ENCODE results near the gene HOOK2. TPM values are rescaled to one million over a fixed set of nuclear protein-coding genes. Genes with fewer than 3 reads are reported as not detected.

The HOOK2 gene
- total and polyA plus RNA-seq, 9 of the 15 experiments (the other 6 are each of a cell fraction or from before 2014, with no cell fraction given): 1.3 to 17.2 (median 9.9) TPM

- TF ChIP-seq RERE (CRISPR knock-in tag; IDR thresholded peaks at IDR 0.05; ENCODE audit: borderline replicate concordance) (no peak), TCFL5 (CRISPR knock-in tag; conservative IDR thresholded peaks at IDR 0.05) (no peak), IRF9 (tag; IDR thresholded peaks at IDR 0.05) (no peak), HEY1 (CRISPR knock-in tag; IDR thresholded peaks at IDR 0.05; ENCODE audit: borderline replicate concordance) (no peak), NBN (IDR thresholded peaks at IDR 0.05; ENCODE audit: low read depth) (no peak), POLR2A (conservative IDR thresholded peaks at IDR 0.05) (no peak), ZNF449 (CRISPR knock-in tag; IDR thresholded peaks at IDR 0.05) (no peak), NR2F6 (CRISPR knock-in tag; IDR thresholded peaks at IDR 0.05) (no peak), CBFA2T3 (IDR thresholded peaks at IDR 0.05) (no peak), GMEB1 (CRISPR knock-in tag; IDR thresholded peaks at IDR 0.05) (no peak), ZNF785 (CRISPR knock-in tag; IDR thresholded peaks at IDR 0.05) (no peak), CBFB (CRISPR knock-in tag; IDR thresholded peaks at IDR 0.05) (peak; percentile 97), SAFB2 (IDR thresholded peaks at IDR 0.05; ENCODE audit: borderline replicate concordance, low read depth, low read length, severe bottlenecking) (no peak), ZNF212 (CRISPR knock-in tag; IDR thresholded peaks at IDR 0.05) (no peak), MECOM (CRISPR knock-in tag; IDR thresholded peaks at IDR 0.05) (no peak), ARNT (IDR thresholded peaks at IDR 0.05) (no peak), ELF4 (CRISPR knock-in tag; IDR thresholded peaks at IDR 0.05) (no peak), POLR3G (IDR thresholded peaks at IDR 0.05; ENCODE audit: extremely low read depth, insufficient read length, insufficient replicate concordance) (no peak), NR4A1 (CRISPR knock-in tag; IDR thresholded peaks at IDR 0.05) (no peak), NR4A1 (tag; IDR thresholded peaks at IDR 0.05) (no peak), TEAD2 (tag; IDR thresholded peaks at IDR 0.05) (no peak)
Measured at GRCh38 chr19:12777217-12778016, 2.1 kb upstream of the HOOK2 start (continued).
